Kidney glomerular epithelial cell (primary cell): ENCODE measurements around the gene GPC2.
"Not testable (repeated sequence)": the region's sequence is repeated elsewhere in the genome, so short reads cannot be mapped to it uniquely, and the experiment has no call there.

Experiments used
- DNase-seq: peaks from one replicate; lab custom pipeline; 2025; lab: John Stamatoyannopoulos, UW

Gene GPC2

GRCh38 chr7:100152937-100153666 is 24.1 kb downstream of the GPC2 start:
- no peak for DNase-seq

GRCh38 chr7:100152404-100152803 is 24.8 kb downstream of the GPC2 start:
- no peak for DNase-seq

- DNase-seq: peak; percentile 98
Observed at GRCh38 chr7:100148559-100149328, 28.4 kb downstream of the GPC2 start, which contains the start of gene LAMTOR4. LAMTOR4 (plus strand) TSS chr7:100148918; CDS start chr7:100148973, 55 bp downstream.

- no peak for DNase-seq
Observed at GRCh38 chr7:100148225-100148558, 29.0 kb downstream of the GPC2 start.

GRCh38 chr7:100147278-100147677 is 29.9 kb downstream of the GPC2 start:
- no peak for DNase-seq

- not testable (repeated sequence) for DNase-seq
Observed at GRCh38 chr7:100146350-100146749, 30.8 kb downstream of the GPC2 start.

- DNase-seq: no peak
Observed at GRCh38 chr7:100142461-100142860, 34.7 kb downstream of the GPC2 start.

GRCh38 chr7:100141555-100141949 is 35.6 kb downstream of the GPC2 start:
- DNase-seq: no peak

GRCh38 chr7:100137851-100138760 is 39.1 kb downstream of the GPC2 start:
- peak; percentile 10 for DNase-seq

GRCh38 chr7:100132697-100133151 is 44.5 kb downstream of the GPC2 start:
- DNase-seq: peak; percentile 79

GRCh38 chr7:100132126-100132525 is 45.1 kb downstream of the GPC2 start:
- no peak for DNase-seq

GRCh38 chr7:100130608-100131453 is 46.4 kb downstream of the GPC2 start:
- peak; percentile 24 for DNase-seq

- not testable (repeated sequence) for DNase-seq
Observed at GRCh38 chr7:100130220-100130607, 47.0 kb downstream of the GPC2 start.

- no peak for DNase-seq
Observed at GRCh38 chr7:100128637-100128963, 48.6 kb downstream of the GPC2 start.

GRCh38 chr7:100127866-100128636 is 49.1 kb downstream of the GPC2 start:
- no peak for DNase-seq

GRCh38 chr7:100126931-100127865 is 50.0 kb downstream of the GPC2 start, which contains the start of gene MBLAC1:
MBLAC1 (plus strand) TSS chr7:100126967; CDS start chr7:100127396, 429 bp downstream.
- DNase-seq: peak; percentile 88

- peak; percentile 77 for DNase-seq
Observed at GRCh38 chr7:100126239-100126930, 50.8 kb downstream of the GPC2 start.

GRCh38 chr7:100124301-100125230 is 52.6 kb downstream of the GPC2 start:
- DNase-seq: no peak
